Upper lobe of left lung (tissue), 4 donors: Measurements from ENCODE around the gene LYPD6.
"Not testable (repeated sequence)": the region's sequence is repeated elsewhere in the genome, so short reads cannot be mapped to it uniquely, and the experiment has no call there.

Experiments used
- CTCF ChIP-seq, 6 experiments: fragments of 450-650 bp in 4 of 6; fragments of 200-600 bp in 2 of 6; sonication (generic) in 2 of 6; IDR thresholded peaks; one replicate each; pipeline ENCODE4 v1.5.1; 2016 to 2019; ENCODE audit warnings: antibody characterized with exemption in 6 of 6
- EP300 ChIP-seq, 4 donors: sonication (generic); formaldehyde crosslinking; IDR thresholded peaks; one replicate each; pipeline ENCODE4 v1.5.1; 2017; ENCODE audit warnings: antibody characterized with exemption in 4 of 4, control low read depth in 2 of 4
- POLR2A ChIP-seq, 4 donors: fragments of 450-650 bp; IDR thresholded peaks; one replicate each; pipeline ENCODE4 v1.5.1; 2016 to 2017; ENCODE audit warnings: antibody characterized with exemption in 4 of 4, mild to moderate bottlenecking in 2 of 4

- TF ChIP-seq POLR2A, EP300, CTCF (IDR thresholded peaks at IDR 0.05): not testable (repeated sequence)
Observed at GRCh38 chr2:149318566-149318965, 11.8 kb upstream of the LYPD6 start.
